Ectodermal cell (in vitro differentiated cells): ENCODE measurements around the gene ADGRA1.

ENCODE experiments used
- H3K27ac ChIP-seq: 2 replicates; pipeline ENCODE4 v1.7.0; 2013; ENCODE audit warnings: mild to moderate bottlenecking, low read depth, low read length; ENCODE audit not compliant: insufficient read depth, poor library complexity, severe bottlenecking
- H3K27me3 ChIP-seq: 2 replicates; pipeline ENCODE4 v1.7.0; 2013; ENCODE audit warnings: mild to moderate bottlenecking, low read length; ENCODE audit not compliant: insufficient read depth, control insufficient read depth, poor library complexity, severe bottlenecking
- H3K36me3 ChIP-seq: one replicate; pipeline ENCODE4 v1.7.0; 2013; ENCODE audit warnings: low read length; ENCODE audit not compliant: control insufficient read depth, insufficient read depth
- H3K4me1 ChIP-seq: one replicate; pipeline ENCODE4 v1.7.0; 2013; ENCODE audit warnings: low read length; ENCODE audit not compliant: control insufficient read depth, insufficient read depth
- H3K4me3 ChIP-seq: 2 replicates; pipeline ENCODE4 v1.7.0; 2013; ENCODE audit warnings: low read depth, low read length, control low read depth; ENCODE audit not compliant: insufficient read depth
- H3K9me3 ChIP-seq: 2 replicates; pipeline ENCODE4 v1.7.0; 2013; ENCODE audit warnings: mild to moderate bottlenecking, low read length, moderate library complexity; ENCODE audit not compliant: control insufficient read depth
- WGBS, 2 experiments: methylation state at CpG; one replicate each; pipeline ENCODE4 v1.1.7; 2013; ENCODE audit warnings: missing lambda C conversion rate in 2 of 2; 5-methylcytosine and 5-hydroxymethylcytosine counted together

Gene ADGRA1

GRCh38 chr10:133072720-133073390 lies 14.9 kb upstream of the ADGRA1 start:
- WGBS, 2 experiments = 92 to 93% methylated on average over 34 of the region's 34 CpGs
- Histone ChIP-seq H3K36me3 (no peaks in the 10 kb centered on the region), H3K27me3 (no peaks in the 10 kb centered on the region), H3K4me1 (peaks cover 8% of the 10 kb centered on the region), H3K9me3 (no peaks in the 10 kb centered on the region), H3K27ac (no peak overlapping the region), H3K4me3 (no peak overlapping the region)

GRCh38 chr10:133075346-133076137 lies 12.2 kb upstream of the ADGRA1 start:
- H3K27ac ChIP-seq = no peak overlapping the region
- H3K4me3 ChIP-seq = no peak overlapping the region
- H3K36me3 ChIP-seq = no peaks in the 10 kb centered on the region
- H3K9me3 ChIP-seq = no peaks in the 10 kb centered on the region
- 93 to 94% methylated on average over 25 of the region's 25 CpGs for WGBS, 2 experiments
- peaks cover 8% of the 10 kb centered on the region for H3K4me1 ChIP-seq
- no peaks in the 10 kb centered on the region for H3K27me3 ChIP-seq

- peaks cover 7% of the 10 kb centered on the region for H3K4me1 ChIP-seq
- H3K4me3 ChIP-seq = no peak overlapping the region
Observed at GRCh38 chr10:133076274-133077038, 11.3 kb upstream of the ADGRA1 start.

GRCh38 chr10:133079836-133080682 lies 7.7 kb upstream of the ADGRA1 start:
- 65 to 67% methylated on average over 39 of the region's 39 CpGs for WGBS, 2 experiments
- H3K36me3 ChIP-seq = no peaks in the 10 kb centered on the region
- no peaks in the 10 kb centered on the region for H3K9me3 ChIP-seq
- no peaks in the 10 kb centered on the region for H3K27me3 ChIP-seq
- H3K27ac ChIP-seq = no peak overlapping the region
- H3K4me3 ChIP-seq = no peak overlapping the region
- peaks cover 4% of the 10 kb centered on the region for H3K4me1 ChIP-seq

More at GRCh38 chr10:133076274-133077038, 11.3 kb upstream of the ADGRA1 start:
- no peaks in the 10 kb centered on the region for H3K27me3 ChIP-seq
- no peak overlapping the region for H3K27ac ChIP-seq
- H3K36me3 ChIP-seq = no peaks in the 10 kb centered on the region
- WGBS, 2 experiments = 94 to 95% methylated on average over 30 of the region's 30 CpGs
- no peaks in the 10 kb centered on the region for H3K9me3 ChIP-seq

- Histone ChIP-seq H3K27ac (no peak overlapping the region), H3K27me3 (peaks cover 3% of the 10 kb centered on the region), H3K36me3 (no peaks in the 10 kb centered on the region), H3K9me3 (no peaks in the 10 kb centered on the region), H3K4me3 (no peak overlapping the region), H3K4me1 (peaks cover 4% of the 10 kb centered on the region)
- WGBS, 2 experiments = 86 to 88% methylated on average over 7 of the region's 7 CpGs
Observed at GRCh38 chr10:133080683-133081040, 7.1 kb upstream of the ADGRA1 start.

GRCh38 chr10:133081636-133082035 lies 6.1 kb upstream of the ADGRA1 start:
- Histone ChIP-seq H3K4me1 (peaks cover 4% of the 10 kb centered on the region), H3K4me3 (no peak overlapping the region), H3K36me3 (no peaks in the 10 kb centered on the region), H3K27me3 (peaks cover 13% of the 10 kb centered on the region), H3K9me3 (no peaks in the 10 kb centered on the region), H3K27ac (no peak overlapping the region)
- WGBS, 2 experiments = 91 to 94% methylated on average over 16 of the region's 16 CpGs

- no peak overlapping the region for H3K27ac ChIP-seq
- H3K9me3 ChIP-seq = no peaks in the 10 kb centered on the region
- peaks cover 8% of the 10 kb centered on the region for H3K4me1 ChIP-seq
- 82 to 83% methylated on average over 43 of the region's 43 CpGs for WGBS, 2 experiments
- no peak overlapping the region for H3K4me3 ChIP-seq
- H3K27me3 ChIP-seq = peaks cover 25% of the 10 kb centered on the region
- H3K36me3 ChIP-seq = no peaks in the 10 kb centered on the region
Observed at GRCh38 chr10:133082685-133083421, 4.9 kb upstream of the ADGRA1 start.

- WGBS, 2 experiments = 87% methylated on average over 30 of the region's 30 CpGs
- H3K9me3 ChIP-seq = no peaks in the 10 kb centered on the region
- peaks cover 12% of the 10 kb centered on the region for H3K4me1 ChIP-seq
- no peak overlapping the region for H3K27ac ChIP-seq
- no peak overlapping the region for H3K4me3 ChIP-seq
- no peaks in the 10 kb centered on the region for H3K36me3 ChIP-seq
- peaks cover 32% of the 10 kb centered on the region for H3K27me3 ChIP-seq
Observed at GRCh38 chr10:133083422-133084100, 4.2 kb upstream of the ADGRA1 start.

- H3K27ac ChIP-seq = no peak overlapping the region
- peaks cover 20% of the 10 kb centered on the region for H3K4me1 ChIP-seq
- WGBS, 2 experiments = 94 to 95% methylated on average over 17 of the region's 17 CpGs
- H3K27me3 ChIP-seq = peaks cover 41% of the 10 kb centered on the region
- H3K9me3 ChIP-seq = no peaks in the 10 kb centered on the region
- no peaks in the 10 kb centered on the region for H3K36me3 ChIP-seq
- H3K4me3 ChIP-seq = no peak overlapping the region
Observed at GRCh38 chr10:133084491-133084890, 3.2 kb upstream of the ADGRA1 start.
